Liver (tissue), 3 donors: ENCODE data around the gene CSNK2B.

Experiments used
- ATF3 ChIP-seq: IDR thresholded peaks from 2 replicates; pipeline ENCODE4 v1.6.1; 2016; ENCODE audit warnings: antibody characterized with exemption
- CTCF ChIP-seq: fragments of 150-350 bp; IDR thresholded peaks from 2 replicates; pipeline ENCODE4 v1.5.1; 2017; ENCODE audit warnings: improper control_type of control experiment, low read depth, low read length; ENCODE audit not compliant: missing input control
- EGR1 ChIP-seq, 2 donors: IDR thresholded peaks; 2 replicates each; pipeline ENCODE4 v1.6.1; 2016 to 2018; ENCODE audit warnings: antibody characterized with exemption in 2 of 2, low read depth in 2 of 2
- FOXA1 ChIP-seq: IDR thresholded peaks from 2 replicates; pipeline ENCODE4 v1.6.1; 2016; ENCODE audit warnings: antibody characterized with exemption
- GABPA ChIP-seq, 2 donors: IDR thresholded peaks in 1 of 2; conservative IDR thresholded peaks in 1 of 2; 2 replicates each; pipeline ENCODE4 v1.6.1; 2016; ENCODE audit warnings: antibody characterized with exemption in 2 of 2, mild to moderate bottlenecking in 1 of 2, moderate library complexity in 1 of 2
- HNF4G ChIP-seq: IDR thresholded peaks from 2 replicates; pipeline ENCODE4 v1.6.1; 2016; ENCODE audit warnings: antibody characterized with exemption
- MAX ChIP-seq: IDR thresholded peaks from 2 replicates; pipeline ENCODE4 v1.6.1; 2016; ENCODE audit warnings: antibody characterized with exemption
- NR2F2 ChIP-seq: IDR thresholded peaks from 2 replicates; pipeline ENCODE4 v1.6.1; 2016; ENCODE audit warnings: antibody characterized with exemption
- RAD21 ChIP-seq, 2 donors: IDR thresholded peaks; 2 replicates each; pipeline ENCODE4 v1.6.1; 2016; ENCODE audit warnings: antibody characterized with exemption in 2 of 2, mild to moderate bottlenecking in 2 of 2
- REST ChIP-seq: IDR thresholded peaks from 2 replicates; pipeline ENCODE4 v1.6.1; 2016; ENCODE audit warnings: antibody characterized with exemption, mild to moderate bottlenecking
- TAF1 ChIP-seq: conservative IDR thresholded peaks from 2 replicates; pipeline ENCODE4 v1.6.1; 2016; ENCODE audit warnings: antibody characterized with exemption, mild to moderate bottlenecking
- ZBTB33 ChIP-seq: IDR thresholded peaks from 2 replicates; pipeline ENCODE4 v1.6.1; 2016; ENCODE audit warnings: antibody characterized with exemption
- donor health status: healthy.
- donor health status: healthy.

GRCh38 chr6:31639449-31639861 lies 26.4 kb upstream of the CSNK2B start:
- no peak for TF ChIP-seq RAD21 (IDR thresholded peaks at IDR 0.05)
- TF ChIP-seq CTCF = no peak
- TF ChIP-seq FOXA1 = no peak
- TF ChIP-seq HNF4G = no peak
- no peak for TF ChIP-seq ATF3
- no peak for TF ChIP-seq ZBTB33
- TF ChIP-seq MAX = no peak
- TF ChIP-seq TAF1 = no peak
- TF ChIP-seq EGR1 (IDR thresholded peaks at IDR 0.05; ENCODE audit: low read depth in 2 of 2) = no peak
- no peak for TF ChIP-seq NR2F2
- no peak for TF ChIP-seq GABPA (IDR thresholded peaks at IDR 0.05 in 1 of 2, conservative IDR thresholded peaks at IDR 0.05 in 1 of 2)
- no peak for TF ChIP-seq REST
